Measurements from ENCODE around the gene ASAP3. TPM values are rescaled to one million over a fixed set of nuclear protein-coding genes. Genes with fewer than 3 reads are reported as not detected.
A peak's percentile ranks its signal among the peaks of the same experiment; 100 is the strongest.

ASAP3 gene
- total and polyA plus RNA-seq, 4 donors = 8.3 to 25.9 (median 16.7) TPM

DNA sequence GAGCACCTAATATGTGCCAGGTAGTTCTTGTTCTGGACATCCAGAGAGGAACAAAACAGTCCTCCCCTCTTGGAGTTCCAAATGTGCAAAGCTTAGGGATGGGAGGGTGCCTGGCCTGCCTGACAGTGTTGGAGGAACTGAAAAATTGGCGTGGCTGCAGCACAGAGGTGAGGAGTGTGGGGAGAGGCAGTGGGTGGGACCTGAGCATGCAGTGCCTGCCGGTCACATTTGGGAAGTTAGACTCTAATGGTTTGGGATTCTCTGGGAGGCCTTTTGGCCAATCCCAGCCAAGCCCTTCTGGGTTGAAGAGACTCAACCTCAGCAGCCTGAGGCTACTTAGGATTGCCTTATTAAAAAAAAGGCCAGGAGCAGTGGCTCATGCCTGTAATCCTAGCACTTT, 57.2 kb downstream of the ASAP3 start:
- no peak for TF ChIP-seq SP1 (IDR thresholded peaks at IDR 0.05)
- TF ChIP-seq, protein P1, sequence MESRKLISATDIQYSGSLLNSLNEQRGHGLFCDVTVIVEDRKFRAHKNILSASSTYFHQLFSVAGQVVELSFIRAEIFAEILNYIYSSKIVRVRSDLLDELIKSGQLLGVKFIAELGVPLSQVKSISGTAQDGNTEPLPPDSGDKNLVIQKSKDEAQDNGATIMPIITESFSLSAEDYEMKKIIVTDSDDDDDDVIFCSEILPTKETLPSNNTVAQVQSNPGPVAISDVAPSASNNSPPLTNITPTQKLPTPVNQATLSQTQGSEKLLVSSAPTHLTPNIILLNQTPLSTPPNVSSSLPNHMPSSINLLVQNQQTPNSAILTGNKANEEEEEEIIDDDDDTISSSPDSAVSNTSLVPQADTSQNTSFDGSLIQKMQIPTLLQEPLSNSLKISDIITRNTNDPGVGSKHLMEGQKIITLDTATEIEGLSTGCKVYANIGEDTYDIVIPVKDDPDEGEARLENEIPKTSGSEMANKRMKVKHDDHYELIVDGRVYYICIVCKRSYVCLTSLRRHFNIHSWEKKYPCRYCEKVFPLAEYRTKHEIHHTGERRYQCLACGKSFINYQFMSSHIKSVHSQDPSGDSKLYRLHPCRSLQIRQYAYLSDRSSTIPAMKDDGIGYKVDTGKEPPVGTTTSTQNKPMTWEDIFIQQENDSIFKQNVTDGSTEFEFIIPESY (IDR thresholded peaks at IDR 0.05) = no peak
- no peak for TF ChIP-seq HNF4A (conservative IDR thresholded peaks at IDR 0.05)
- TF ChIP-seq FOXA1 (IDR thresholded peaks at IDR 0.05) = no peak
- TF ChIP-seq, protein P2, sequence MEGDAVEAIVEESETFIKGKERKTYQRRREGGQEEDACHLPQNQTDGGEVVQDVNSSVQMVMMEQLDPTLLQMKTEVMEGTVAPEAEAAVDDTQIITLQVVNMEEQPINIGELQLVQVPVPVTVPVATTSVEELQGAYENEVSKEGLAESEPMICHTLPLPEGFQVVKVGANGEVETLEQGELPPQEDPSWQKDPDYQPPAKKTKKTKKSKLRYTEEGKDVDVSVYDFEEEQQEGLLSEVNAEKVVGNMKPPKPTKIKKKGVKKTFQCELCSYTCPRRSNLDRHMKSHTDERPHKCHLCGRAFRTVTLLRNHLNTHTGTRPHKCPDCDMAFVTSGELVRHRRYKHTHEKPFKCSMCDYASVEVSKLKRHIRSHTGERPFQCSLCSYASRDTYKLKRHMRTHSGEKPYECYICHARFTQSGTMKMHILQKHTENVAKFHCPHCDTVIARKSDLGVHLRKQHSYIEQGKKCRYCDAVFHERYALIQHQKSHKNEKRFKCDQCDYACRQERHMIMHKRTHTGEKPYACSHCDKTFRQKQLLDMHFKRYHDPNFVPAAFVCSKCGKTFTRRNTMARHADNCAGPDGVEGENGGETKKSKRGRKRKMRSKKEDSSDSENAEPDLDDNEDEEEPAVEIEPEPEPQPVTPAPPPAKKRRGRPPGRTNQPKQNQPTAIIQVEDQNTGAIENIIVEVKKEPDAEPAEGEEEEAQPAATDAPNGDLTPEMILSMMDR (IDR thresholded peaks at IDR 0.05; ENCODE audit: low read depth, low read length, missing input control) = no peak
- TF ChIP-seq NR2F2 (IDR thresholded peaks at IDR 0.05) = no peak
- TF ChIP-seq FOXA2 (IDR thresholded peaks at IDR 0.05) = no peak
- TF ChIP-seq YY1 (IDR thresholded peaks at IDR 0.05) = no peak
- no peak for TF ChIP-seq TAF1 (conservative IDR thresholded peaks at IDR 0.05)
- TF ChIP-seq RAD21 (IDR thresholded peaks at IDR 0.05) = no peak
- TF ChIP-seq JUND (IDR thresholded peaks at IDR 0.05) = no peak
- no peak for TF ChIP-seq EGR1 (IDR thresholded peaks at IDR 0.05; ENCODE audit: low read depth in 2 of 2)
- no peak for TF ChIP-seq RXRA (IDR thresholded peaks at IDR 0.05)
- 81% methylated on average over 2 of the region's 2 CpGs for WGBS
- H3K27me3 ChIP-seq (ENCODE audit: control insufficient read depth in 4 of 4, insufficient read depth in 4 of 4, low read length in 3 of 4) = no peaks in the 10 kb centered on the region

DNA sequence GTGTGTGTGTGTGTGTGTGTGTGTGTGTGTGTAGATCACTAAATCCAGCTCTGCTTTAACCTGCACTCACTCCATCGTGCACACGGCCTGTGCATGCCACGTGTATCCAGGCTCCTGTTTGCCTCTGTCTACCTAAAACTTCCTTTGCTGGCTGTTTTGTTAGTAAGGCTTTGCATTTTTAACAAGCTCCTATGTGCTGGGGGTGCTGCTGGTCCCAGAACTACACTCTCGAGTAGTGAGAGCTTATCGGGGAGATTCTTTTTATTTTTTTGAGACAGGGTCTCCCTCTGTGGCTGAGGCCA, 58.8 kb downstream of the ASAP3 start:
- DNase-seq (ENCODE audit: low spot score) = no peak
- H3K9me3 ChIP-seq (ENCODE audit: control insufficient read depth in 4 of 4, low read length in 3 of 4) = no peaks in the 10 kb centered on the region
- peak overlapping the region; percentile 2 to 79 (median 41) for H3K4me3 ChIP-seq (ENCODE audit: low read depth in 1 of 3, low read length in 3 of 3)
- no peaks in the 10 kb centered on the region for H3K27me3 ChIP-seq (ENCODE audit: control insufficient read depth in 4 of 4, insufficient read depth in 4 of 4, low read length in 3 of 4)
- H3K27ac ChIP-seq (ENCODE audit: low read depth in 1 of 2, low read length in 2 of 2) = peak overlapping the region; percentile 33 to 89
- 24% methylated on average over 5 of the region's 5 CpGs for WGBS
- H3K36me3 ChIP-seq (ENCODE audit: control insufficient read depth in 4 of 4, insufficient read depth in 3 of 4, low read depth in 1 of 4, low read length in 3 of 4) = no peaks in the 10 kb centered on the region
- peaks cover 12 to 61% (median 43%) of the 10 kb centered on the region in 4 donors for H3K4me1 ChIP-seq (ENCODE audit: control insufficient read depth in 4 of 4, insufficient read depth in 4 of 4, low read length in 3 of 4)
- peak overlapping the region; percentile 5 to 39 for H3K9ac ChIP-seq (ENCODE audit: low read depth in 1 of 2, low read length in 2 of 2)
- no peak for TF ChIP-seq GABPA (IDR thresholded peaks at IDR 0.05 in 1 of 2, conservative IDR thresholded peaks at IDR 0.05 in 1 of 2)
- TF ChIP-seq, protein P3, sequence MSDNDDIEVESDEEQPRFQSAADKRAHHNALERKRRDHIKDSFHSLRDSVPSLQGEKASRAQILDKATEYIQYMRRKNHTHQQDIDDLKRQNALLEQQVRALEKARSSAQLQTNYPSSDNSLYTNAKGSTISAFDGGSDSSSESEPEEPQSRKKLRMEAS (IDR thresholded peaks at IDR 0.05) = no peak
- TF ChIP-seq HNF4A (conservative IDR thresholded peaks at IDR 0.05) = no peak
- TF ChIP-seq RXRA (IDR thresholded peaks at IDR 0.05) = no peak
- no peak for TF ChIP-seq SP1 (IDR thresholded peaks at IDR 0.05)
- no peak for TF ChIP-seq TAF1 (conservative IDR thresholded peaks at IDR 0.05)
- TF ChIP-seq, protein P4, sequence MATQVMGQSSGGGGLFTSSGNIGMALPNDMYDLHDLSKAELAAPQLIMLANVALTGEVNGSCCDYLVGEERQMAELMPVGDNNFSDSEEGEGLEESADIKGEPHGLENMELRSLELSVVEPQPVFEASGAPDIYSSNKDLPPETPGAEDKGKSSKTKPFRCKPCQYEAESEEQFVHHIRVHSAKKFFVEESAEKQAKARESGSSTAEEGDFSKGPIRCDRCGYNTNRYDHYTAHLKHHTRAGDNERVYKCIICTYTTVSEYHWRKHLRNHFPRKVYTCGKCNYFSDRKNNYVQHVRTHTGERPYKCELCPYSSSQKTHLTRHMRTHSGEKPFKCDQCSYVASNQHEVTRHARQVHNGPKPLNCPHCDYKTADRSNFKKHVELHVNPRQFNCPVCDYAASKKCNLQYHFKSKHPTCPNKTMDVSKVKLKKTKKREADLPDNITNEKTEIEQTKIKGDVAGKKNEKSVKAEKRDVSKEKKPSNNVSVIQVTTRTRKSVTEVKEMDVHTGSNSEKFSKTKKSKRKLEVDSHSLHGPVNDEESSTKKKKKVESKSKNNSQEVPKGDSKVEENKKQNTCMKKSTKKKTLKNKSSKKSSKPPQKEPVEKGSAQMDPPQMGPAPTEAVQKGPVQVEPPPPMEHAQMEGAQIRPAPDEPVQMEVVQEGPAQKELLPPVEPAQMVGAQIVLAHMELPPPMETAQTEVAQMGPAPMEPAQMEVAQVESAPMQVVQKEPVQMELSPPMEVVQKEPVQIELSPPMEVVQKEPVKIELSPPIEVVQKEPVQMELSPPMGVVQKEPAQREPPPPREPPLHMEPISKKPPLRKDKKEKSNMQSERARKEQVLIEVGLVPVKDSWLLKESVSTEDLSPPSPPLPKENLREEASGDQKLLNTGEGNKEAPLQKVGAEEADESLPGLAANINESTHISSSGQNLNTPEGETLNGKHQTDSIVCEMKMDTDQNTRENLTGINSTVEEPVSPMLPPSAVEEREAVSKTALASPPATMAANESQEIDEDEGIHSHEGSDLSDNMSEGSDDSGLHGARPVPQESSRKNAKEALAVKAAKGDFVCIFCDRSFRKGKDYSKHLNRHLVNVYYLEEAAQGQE (IDR thresholded peaks at IDR 0.05) = no peak
- no peak for TF ChIP-seq HNF4G (IDR thresholded peaks at IDR 0.05)
- no peak for TF ChIP-seq JUND (IDR thresholded peaks at IDR 0.05)
- no peak for TF ChIP-seq FOXA1 (IDR thresholded peaks at IDR 0.05)
- no peak for TF ChIP-seq FOXA2 (IDR thresholded peaks at IDR 0.05)
- TF ChIP-seq, protein P1 (IDR thresholded peaks at IDR 0.05) = no peak
- TF ChIP-seq, protein P5, sequence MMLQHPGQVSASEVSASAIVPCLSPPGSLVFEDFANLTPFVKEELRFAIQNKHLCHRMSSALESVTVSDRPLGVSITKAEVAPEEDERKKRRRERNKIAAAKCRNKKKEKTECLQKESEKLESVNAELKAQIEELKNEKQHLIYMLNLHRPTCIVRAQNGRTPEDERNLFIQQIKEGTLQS (IDR thresholded peaks at IDR 0.05) = no peak
- no peak for TF ChIP-seq RAD21 (IDR thresholded peaks at IDR 0.05)
- TF ChIP-seq, protein P2 (IDR thresholded peaks at IDR 0.05; ENCODE audit: low read depth, low read length, missing input control) = no peak
- no peak for TF ChIP-seq YY1 (IDR thresholded peaks at IDR 0.05)

More for the DNA sequence above, 57.2 kb downstream of the ASAP3 start:
- Histone ChIP-seq H3K27ac (ENCODE audit: low read depth in 1 of 2, low read length in 2 of 2) (no peak overlapping the region), H3K9ac (ENCODE audit: low read depth in 1 of 2, low read length in 2 of 2) (no peak overlapping the region), H3K4me1 (ENCODE audit: control insufficient read depth in 4 of 4, insufficient read depth in 4 of 4, low read length in 3 of 4) (peaks cover 12 to 53% (median 32%) of the 10 kb centered on the region in 4 donors), H3K36me3 (ENCODE audit: control insufficient read depth in 4 of 4, insufficient read depth in 3 of 4, low read depth in 1 of 4, low read length in 3 of 4) (peaks cover 0 to 12% (median 4%) of the 10 kb centered on the region in 4 donors), H3K4me3 (ENCODE audit: low read depth in 1 of 3, low read length in 3 of 3) (no peak overlapping the region), H3K9me3 (ENCODE audit: control insufficient read depth in 4 of 4, low read length in 3 of 4) (no peaks in the 10 kb centered on the region)
- DNase-seq (ENCODE audit: low spot score) = no peak
